GM23338 (cell line): ENCODE data around the gene MICAL3. TPM values are rescaled to one million over a fixed set of nuclear protein-coding genes. Genes with fewer than 3 reads are reported as not detected.

Experiments
- ATAC-seq: fragments of 200-7000 bp; cut with Tn5 transposase; 3 replicates; pipeline ENCODE4 v1.9.1; 2020
- DNase-seq: peaks from one replicate; pipeline ENCODE4 v3.0.0-alpha.2; 2015; ENCODE audit warnings: low spot score
- H2AFZ ChIP-seq: fragments of 200-600 bp; sonication (generic); 2 replicates; pipeline ENCODE4 v1.8.0; 2016; ENCODE audit warnings: antibody characterized with exemption, mild to moderate bottlenecking, moderate library complexity
- H3F3A ChIP-seq: fragments of 200-600 bp; sonication (generic); replicated peaks from 2 replicates; pipeline ENCODE4 v1.8.0; 2017; ENCODE audit warnings: antibody characterized with exemption, mixed run types, low read depth
- H3K27ac ChIP-seq: fragments of 200-600 bp; sonication (generic); 2 replicates; pipeline ENCODE4 v1.6.1; 2016; ENCODE audit warnings: low read depth
- H3K27me3 ChIP-seq: fragments of 200-600 bp; sonication (generic); 2 replicates; pipeline ENCODE4 v1.8.0; 2016; ENCODE audit warnings: mild to moderate bottlenecking, mixed run types, moderate library complexity; ENCODE audit not compliant: insufficient read depth
- H3K36me3 ChIP-seq: fragments of 200-600 bp; sonication (generic); 2 replicates; pipeline ENCODE4 v1.8.0; 2016; ENCODE audit warnings: mild to moderate bottlenecking; ENCODE audit not compliant: insufficient read depth
- H3K4me1 ChIP-seq: fragments of 200-600 bp; sonication (generic); 2 replicates; pipeline ENCODE4 v1.8.0; 2016; ENCODE audit warnings: mild to moderate bottlenecking, moderate library complexity; ENCODE audit not compliant: insufficient read depth
- H3K4me2 ChIP-seq: fragments of 200-600 bp; sonication (generic); 2 replicates; pipeline ENCODE4 v1.7.1; 2017; ENCODE audit warnings: mixed run types
- H3K4me3 ChIP-seq: fragments of 200-600 bp; sonication (generic); 2 replicates; pipeline ENCODE4 v1.6.1; 2016; ENCODE audit warnings: mixed run types
- H3K79me2 ChIP-seq: fragments of 200-600 bp; sonication (generic); replicated peaks from 2 replicates; pipeline ENCODE4 v1.8.0; 2017; ENCODE audit warnings: mild to moderate bottlenecking; ENCODE audit not compliant: insufficient read depth
- H3K9me2 ChIP-seq: fragments of 200-600 bp; sonication (generic); 2 replicates; pipeline ENCODE4 v1.8.0; 2017; ENCODE audit not compliant: insufficient read depth
- H4K20me1 ChIP-seq: fragments of 200-600 bp; sonication (generic); replicated peaks from 2 replicates; pipeline ENCODE4 v1.8.0; 2017; ENCODE audit warnings: mild to moderate bottlenecking; ENCODE audit not compliant: insufficient read depth
- H3K27ac Mint-ChIP-seq: 2 replicates; pipeline ENCODE4 v1.8.0; 2020; ENCODE audit warnings: inconsistent platforms, mild to moderate bottlenecking, moderate library complexity, mixed read lengths
- H3K27me3 Mint-ChIP-seq: 3 replicates; pipeline ENCODE4 v1.8.0; 2022; ENCODE audit warnings: low read depth, mild to moderate bottlenecking, moderate library complexity, mixed read lengths, inconsistent platforms; ENCODE audit not compliant: insufficient read depth, poor library complexity
- H3K36me3 Mint-ChIP-seq: 3 replicates; pipeline ENCODE4 v1.8.0; 2021; ENCODE audit warnings: low read depth, mild to moderate bottlenecking, inconsistent platforms, moderate library complexity, mixed read lengths
- H3K4me1 Mint-ChIP-seq: 3 replicates; pipeline ENCODE4 v1.8.0; 2020; ENCODE audit warnings: mild to moderate bottlenecking, inconsistent platforms, mixed read lengths
- H3K4me3 Mint-ChIP-seq: 3 replicates; pipeline ENCODE4 v1.8.0; 2021; ENCODE audit warnings: moderate library complexity, mild to moderate bottlenecking, inconsistent platforms, mixed read lengths
- H3K9me3 Mint-ChIP-seq: 3 replicates; pipeline ENCODE4 v1.8.0; 2020; ENCODE audit warnings: moderate library complexity, mild to moderate bottlenecking, inconsistent platforms, mixed read lengths
- CTCF ChIP-seq, 2 experiments: fragments of 200-600 bp in 1 of 2; sonication (generic) in 1 of 2; conservative IDR thresholded peaks; 2 replicates each; pipeline versions ENCODE4 v1.5.1 to v1.6.1; 2016 to 2017; ENCODE audit warnings: antibody characterized with exemption in 2 of 2, low read depth in 2 of 2, mild to moderate bottlenecking in 2 of 2, moderate library complexity in 1 of 2
- ETS1 ChIP-seq: IDR thresholded peaks from 2 replicates; pipeline ENCODE4 v1.6.1; 2016; ENCODE audit warnings: antibody characterized with exemption
- EZH2 ChIP-seq: fragments of 200-600 bp; sonication (generic); IDR thresholded peaks from one replicate; pipeline ENCODE4 v1.8.0; 2017; ENCODE audit warnings: antibody characterized with exemption, mild to moderate bottlenecking, low read depth; ENCODE audit not compliant: unreplicated experiment
- EZH2phosphoT487 ChIP-seq: fragments of 200-600 bp; sonication (generic); IDR thresholded peaks from one replicate; pipeline ENCODE4 v1.8.1; 2018; ENCODE audit warnings: antibody characterized with exemption; ENCODE audit not compliant: unreplicated experiment
- JUNB ChIP-seq: IDR thresholded peaks from one replicate; pipeline ENCODE4 v1.6.1; 2016; ENCODE audit warnings: antibody characterized with exemption; ENCODE audit not compliant: unreplicated experiment
- NANOG ChIP-seq: IDR thresholded peaks from 2 replicates; pipeline ENCODE4 v1.6.1; 2016; ENCODE audit warnings: antibody characterized with exemption, borderline replicate concordance
- POLR2AphosphoS5 ChIP-seq: IDR thresholded peaks from 2 replicates; pipeline ENCODE4 v1.6.1; 2016; ENCODE audit warnings: antibody characterized with exemption, low read depth
- REST ChIP-seq: IDR thresholded peaks from one replicate; pipeline ENCODE4 v1.6.1; 2018; ENCODE audit warnings: antibody characterized with exemption; ENCODE audit not compliant: unreplicated experiment
- STAT1 ChIP-seq: IDR thresholded peaks from one replicate; pipeline ENCODE4 v1.6.1; 2016; ENCODE audit warnings: antibody characterized with exemption; ENCODE audit not compliant: unreplicated experiment
- ZNF114 ChIP-seq: fragments of 250-450 bp; sonication (Bioruptor Pico); IDR thresholded peaks from 2 replicates; pipeline ENCODE4 v1.5.0; 2020; ENCODE audit warnings: mild to moderate bottlenecking, moderate library complexity
- ZNF331 ChIP-seq: fragments of 250-450 bp; sonication (Bioruptor Pico); IDR thresholded peaks from 2 replicates; pipeline ENCODE4 v1.5.0; 2020; ENCODE audit warnings: low read depth, mild to moderate bottlenecking, moderate library complexity
- polyA plus RNA-seq: library from polyadenylated mRNA; unstranded; fragments of >200 nt; fragmentation: Nextera tagmentation; extraction: Ambion mirVana; gene quantifications from 2 replicates; pipeline ENCODE4 v1.2.1, GENCODE V29; 2016
- total RNA-seq: library from RNA; depleted of rRNA; stranded (reverse); fragments of >200 nt; shearing (Covaris generic); gene quantifications from 2 replicates; pipeline ENCODE4 v1.2.3, GENCODE V29; 2014

Gene MICAL3
- total and polyA plus RNA-seq, 2 experiments from 2014 or later: 10.1 to 33.9 TPM

- no peak overlapping the region for H3K4me3 ChIP-seq
- peak; percentile 37 for ATAC-seq
- H3K79me2 ChIP-seq: peaks cover 85% of the 10 kb centered on the region
- Mint-ChIP-seq H3K27ac (no peak overlapping the region), H3K4me1 (peaks cover 17% of the 10 kb centered on the region), H3K9me3 (no peaks in the 10 kb centered on the region), H3K36me3 (no peaks in the 10 kb centered on the region), H3K4me3 (no peak overlapping the region), H3K27me3 (peaks cover 2% of the 10 kb centered on the region)
- H3K4me1 ChIP-seq: no peaks in the 10 kb centered on the region
- TF ChIP-seq JUNB (no peak), EZH2phosphoT487 (no peak), EZH2 (no peak), CTCF (conservative IDR thresholded peaks at IDR 0.05; ENCODE audit: low read depth in 2 of 2) (no peak), POLR2AphosphoS5 (no peak), STAT1 (no peak), ZNF331 (no peak), NANOG (no peak), ETS1 (no peak), REST (no peak), ZNF114 (CRISPR knock-in tag) (no peak)
- no peak overlapping the region for H3K4me2 ChIP-seq
- H4K20me1 ChIP-seq: peaks cover 5% of the 10 kb centered on the region; the same call in 1 of the 2 replicates
- H3K27me3 ChIP-seq: no peaks in the 10 kb centered on the region
- H2AFZ ChIP-seq: no peak overlapping the region
- H3K9me2 ChIP-seq: no peaks in the 10 kb centered on the region
- H3K27ac ChIP-seq: no peak overlapping the region
- no peaks in the 10 kb centered on the region for H3F3A ChIP-seq
- no peaks in the 10 kb centered on the region for H3K36me3 ChIP-seq
- DNase-seq: no peak
Observed at GRCh38 chr22:17954860-17955587, 69.3 kb downstream of the MICAL3 start.
